Memory B cell (primary cell): ENCODE measurements around the gene NECAB2.

Experiments
- ATAC-seq: fragments of 150-1000 bp; cut with Tn5 transposase; 2 replicates; pipeline ENCODE4 v1.10.0; 2021; ENCODE audit warnings: low read depth, mild to moderate bottlenecking, moderate library complexity
- DNase-seq, 2 donors: peaks; one replicate each; pipeline ENCODE4 v3.0.0; 2022; ENCODE audit warnings: low spot score in 2 of 2
- H3K27ac Mint-ChIP-seq: one replicate; pipeline ENCODE4 v1.8.0; 2022; ENCODE audit warnings: mild to moderate bottlenecking, moderate library complexity, mixed read lengths
- H3K27me3 Mint-ChIP-seq: one replicate; pipeline ENCODE4 v1.8.0; 2022; ENCODE audit warnings: mixed read lengths
- H3K36me3 Mint-ChIP-seq: one replicate; pipeline ENCODE4 v1.8.0; 2022; ENCODE audit warnings: mild to moderate bottlenecking, mixed read lengths
- H3K4me1 Mint-ChIP-seq: one replicate; pipeline ENCODE4 v1.8.0; 2022; ENCODE audit warnings: mixed read lengths
- H3K4me3 Mint-ChIP-seq: one replicate; pipeline ENCODE4 v1.8.0; 2022; ENCODE audit warnings: mild to moderate bottlenecking, moderate library complexity, mixed read lengths
- H3K9me3 Mint-ChIP-seq: one replicate; pipeline ENCODE4 v1.8.0; 2022; ENCODE audit warnings: mixed read lengths

The NECAB2 gene

DNA sequence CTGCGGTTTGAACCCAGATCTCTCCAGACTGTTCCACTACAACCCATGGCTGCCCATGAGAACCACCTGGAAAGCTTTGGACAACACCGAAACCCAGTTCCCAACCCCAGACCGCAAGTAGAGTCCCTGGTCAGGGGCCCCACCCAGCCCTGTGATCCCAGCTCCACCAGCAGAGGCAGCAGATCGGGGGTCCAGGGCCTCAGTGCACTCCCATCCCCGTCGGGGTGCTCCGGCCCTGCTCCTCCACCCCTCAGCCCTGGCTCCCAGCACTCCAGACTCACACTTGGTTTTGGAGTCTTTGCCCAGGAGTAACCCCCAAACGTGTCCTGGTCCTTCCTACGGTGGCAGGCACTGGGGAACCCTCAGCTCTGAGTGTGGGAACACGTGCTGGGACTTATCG lies 35.7 kb upstream of the NECAB2 start:
- Mint-ChIP-seq H3K27me3 (peaks cover 3% of the 10 kb centered on the region), H3K9me3 (no peaks in the 10 kb centered on the region), H3K4me1 (no peaks in the 10 kb centered on the region), H3K27ac (no peak overlapping the region), H3K4me3 (no peak overlapping the region), H3K36me3 (peaks cover 3% of the 10 kb centered on the region)
- no peak for ATAC-seq
- DNase-seq, result no peak

DNA sequence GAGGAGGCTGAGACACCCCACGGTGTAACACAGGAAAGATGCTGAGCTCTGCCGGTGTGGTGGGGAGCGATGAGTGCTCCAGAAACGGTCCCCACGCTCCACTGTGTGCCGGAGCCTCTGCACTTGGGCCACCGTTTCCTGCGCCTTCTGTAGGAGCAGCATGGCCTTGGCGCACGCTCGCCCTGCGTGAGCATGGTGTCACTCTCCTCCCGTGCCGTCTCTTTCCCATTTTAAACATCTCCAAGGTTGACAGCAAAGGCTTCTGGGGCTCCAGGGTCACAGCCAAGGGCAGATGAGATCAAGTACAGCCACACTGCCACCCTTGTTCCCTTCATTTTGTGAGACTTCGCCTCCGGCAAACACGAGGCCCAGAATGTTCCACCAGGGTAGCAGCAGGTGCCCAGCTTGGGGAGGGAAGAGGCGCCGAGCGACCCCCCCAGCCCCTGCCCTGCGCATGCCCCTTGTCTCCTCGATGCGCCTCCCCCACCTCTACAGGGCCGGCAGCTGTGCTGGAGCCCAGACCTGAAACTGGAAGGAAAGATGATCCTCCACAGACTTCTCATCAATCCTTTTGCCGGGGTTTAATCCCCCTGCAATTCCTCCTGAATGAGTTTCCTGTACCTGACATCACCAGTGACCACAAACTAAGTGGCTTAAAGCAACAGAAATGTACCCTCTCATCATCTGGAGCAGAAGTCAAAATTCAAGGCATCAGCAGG lies 34.9 kb upstream of the NECAB2 start:
- H3K4me3 Mint-ChIP-seq, result no peak overlapping the region
- DNase-seq (no peak), ATAC-seq (no peak)
- H3K36me3 Mint-ChIP-seq, result peaks cover 7% of the 10 kb centered on the region
- H3K27ac Mint-ChIP-seq, result no peak overlapping the region
- peaks cover 3% of the 10 kb centered on the region for H3K27me3 Mint-ChIP-seq
- no peaks in the 10 kb centered on the region for H3K4me1 Mint-ChIP-seq
- no peaks in the 10 kb centered on the region for H3K9me3 Mint-ChIP-seq

- Mint-ChIP-seq H3K27ac (peak overlapping the region; percentile 5), H3K36me3 (peaks cover 7% of the 10 kb centered on the region), H3K27me3 (peaks cover 3% of the 10 kb centered on the region), H3K4me3 (no peak overlapping the region), H3K9me3 (no peaks in the 10 kb centered on the region), H3K4me1 (no peaks in the 10 kb centered on the region)
- ATAC-seq (no peak), DNase-seq (no peak)
These were observed 34.0 kb upstream of the NECAB2 start for GRCh38 chr16:83933885-83934683.

- no peak for ATAC-seq
These were observed 33.4 kb upstream of the NECAB2 start for GRCh38 chr16:83934684-83934977.

GRCh38 chr16:83935005-83935857 lies 32.8 kb upstream of the NECAB2 start:
- Mint-ChIP-seq H3K36me3 (peaks cover 7% of the 10 kb centered on the region), H3K9me3 (no peaks in the 10 kb centered on the region), H3K4me3 (no peak overlapping the region), H3K4me1 (peaks cover 3% of the 10 kb centered on the region), H3K27me3 (peaks cover 5% of the 10 kb centered on the region), H3K27ac (no peak overlapping the region)
- DNase-seq, result no peak
- no peak for ATAC-seq

More at GRCh38 chr16:83934684-83934977, 33.4 kb upstream of the NECAB2 start:
- peaks cover 5% of the 10 kb centered on the region for H3K27me3 Mint-ChIP-seq
- peaks cover 7% of the 10 kb centered on the region for H3K36me3 Mint-ChIP-seq
- H3K4me1 Mint-ChIP-seq, result peaks cover 3% of the 10 kb centered on the region
- DNase-seq, result no peak
- no peaks in the 10 kb centered on the region for H3K9me3 Mint-ChIP-seq
- H3K4me3 Mint-ChIP-seq, result no peak overlapping the region
- peak overlapping the region; percentile 5 for H3K27ac Mint-ChIP-seq

- H3K4me3 Mint-ChIP-seq, result no peak overlapping the region
- DNase-seq (no peak), ATAC-seq (no peak)
- H3K27ac Mint-ChIP-seq, result no peak overlapping the region
- no peaks in the 10 kb centered on the region for H3K9me3 Mint-ChIP-seq
- H3K27me3 Mint-ChIP-seq, result peaks cover 9% of the 10 kb centered on the region
- peaks cover 7% of the 10 kb centered on the region for H3K36me3 Mint-ChIP-seq
- H3K4me1 Mint-ChIP-seq, result peaks cover 3% of the 10 kb centered on the region
These were observed 32.2 kb upstream of the NECAB2 start for GRCh38 chr16:83935858-83936255.

GRCh38 chr16:83936581-83937165 lies 31.4 kb upstream of the NECAB2 start:
- H3K36me3 Mint-ChIP-seq, result peaks cover 7% of the 10 kb centered on the region
- peaks cover 3% of the 10 kb centered on the region for H3K4me1 Mint-ChIP-seq
- peaks cover 11% of the 10 kb centered on the region for H3K27me3 Mint-ChIP-seq
- no peaks in the 10 kb centered on the region for H3K9me3 Mint-ChIP-seq
- no peak overlapping the region for H3K27ac Mint-ChIP-seq
- ATAC-seq, result no peak
- no peak for DNase-seq
- no peak overlapping the region for H3K4me3 Mint-ChIP-seq

DNA sequence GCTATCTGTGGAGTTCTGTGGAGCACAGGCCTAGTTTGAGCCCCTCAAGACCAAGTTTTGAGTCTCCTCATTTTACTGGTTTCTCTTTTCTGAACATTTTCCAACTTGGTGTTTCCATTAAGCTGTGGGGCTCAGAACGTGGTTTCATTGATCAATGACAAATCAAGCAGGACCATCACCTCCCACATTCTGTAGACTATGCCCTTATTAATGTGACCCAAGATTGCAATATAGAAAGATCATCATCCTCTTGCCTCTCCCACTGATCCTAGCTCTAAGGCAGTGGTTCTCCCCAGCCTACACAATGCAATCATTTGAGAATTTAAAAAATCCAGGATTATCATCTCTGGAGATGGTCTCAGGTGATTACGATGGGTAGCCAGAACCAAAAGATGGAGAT lies 30.8 kb upstream of the NECAB2 start:
- H3K36me3 Mint-ChIP-seq, result peaks cover 7% of the 10 kb centered on the region
- no peaks in the 10 kb centered on the region for H3K9me3 Mint-ChIP-seq
- ATAC-seq, result no peak
- H3K27ac Mint-ChIP-seq, result no peak overlapping the region
- H3K27me3 Mint-ChIP-seq, result peaks cover 11% of the 10 kb centered on the region
- H3K4me1 Mint-ChIP-seq, result peaks cover 3% of the 10 kb centered on the region
- DNase-seq, result no peak
- H3K4me3 Mint-ChIP-seq, result no peak overlapping the region

GRCh38 chr16:83937922-83938885 lies 29.8 kb upstream of the NECAB2 start:
- peaks cover 11% of the 10 kb centered on the region for H3K27me3 Mint-ChIP-seq

GRCh38 chr16:83939266-83939855 lies 28.7 kb upstream of the NECAB2 start:
- H3K4me3 Mint-ChIP-seq, result no peak overlapping the region
- peaks cover 11% of the 10 kb centered on the region for H3K27me3 Mint-ChIP-seq
- H3K4me1 Mint-ChIP-seq, result peaks cover 3% of the 10 kb centered on the region
- no peak for ATAC-seq
- no peak for DNase-seq
- peaks cover 5% of the 10 kb centered on the region for H3K36me3 Mint-ChIP-seq
- H3K9me3 Mint-ChIP-seq, result no peaks in the 10 kb centered on the region
- H3K27ac Mint-ChIP-seq, result no peak overlapping the region

More at GRCh38 chr16:83937922-83938885, 29.8 kb upstream of the NECAB2 start:
- ATAC-seq (no peak), DNase-seq (no peak)
- Mint-ChIP-seq H3K27ac (no peak overlapping the region), H3K36me3 (peaks cover 7% of the 10 kb centered on the region), H3K4me3 (no peak overlapping the region), H3K9me3 (no peaks in the 10 kb centered on the region), H3K4me1 (peaks cover 3% of the 10 kb centered on the region)

- DNase-seq, result no peak
- no peak for ATAC-seq
- Mint-ChIP-seq H3K4me3 (no peak overlapping the region), H3K36me3 (peaks cover 5% of the 10 kb centered on the region), H3K27ac (no peak overlapping the region), H3K27me3 (peaks cover 11% of the 10 kb centered on the region), H3K9me3 (no peaks in the 10 kb centered on the region), H3K4me1 (peaks cover 3% of the 10 kb centered on the region)
These were observed 27.9 kb upstream of the NECAB2 start for GRCh38 chr16:83940119-83940518.

- Mint-ChIP-seq H3K27ac (no peak overlapping the region), H3K9me3 (no peaks in the 10 kb centered on the region), H3K36me3 (peaks cover 5% of the 10 kb centered on the region), H3K4me3 (no peak overlapping the region), H3K4me1 (peaks cover 3% of the 10 kb centered on the region), H3K27me3 (peaks cover 10% of the 10 kb centered on the region)
- ATAC-seq, result no peak
- DNase-seq, result no peak
These were observed 27.2 kb upstream of the NECAB2 start for GRCh38 chr16:83940630-83941378.
